ENCODE measurements around the gene CDA.

- TF ChIP-seq CTCF (IDR thresholded peaks at IDR 0.05) = no peak
- no peak for TF ChIP-seq POLR2A (IDR thresholded peaks at IDR 0.05)
Measured at GRCh38 chr1:20597650-20598049, 8.8 kb downstream of the CDA start.

Data from thyroid gland (tissue), 4 donors.